K562 (cell line): Measurements from ENCODE around the gene PDZK1IP1. TPM values are rescaled to one million over a fixed set of nuclear protein-coding genes. Genes with fewer than 3 reads are reported as not detected.

Experiments used
- BHLHE40 ChIP-seq: IDR thresholded peaks from 2 replicates; pipeline ENCODE4 v1.6.1; 2011; ENCODE audit warnings: low read length, improper control_type of control experiment
- CREB5 ChIP-seq: fragments of 250-450 bp; sonication (Bioruptor Pico); IDR thresholded peaks from 2 replicates; pipeline ENCODE4 v1.5.0; 2020; ENCODE audit warnings: mild to moderate bottlenecking
- DACH1 ChIP-seq: fragments of 450-650 bp; IDR thresholded peaks from 2 replicates; pipeline ENCODE4 v1.6.1; 2018; ENCODE audit not compliant: partially characterized antibody
- DIDO1 ChIP-seq: fragments of 450-650 bp; IDR thresholded peaks from 2 replicates; pipeline ENCODE4 v1.6.1; 2016; ENCODE audit warnings: low read depth, missing biosample characterization, missing genetic modification characterization
- EP300 ChIP-seq: IDR thresholded peaks from 2 replicates; pipeline ENCODE4 v1.6.1; 2012; ENCODE audit warnings: low read length, improper control_type of control experiment
- ESRRA ChIP-seq: fragments of 450-650 bp; IDR thresholded peaks from 2 replicates; pipeline ENCODE4 v1.6.1; 2014; ENCODE audit warnings: low read depth, mild to moderate bottlenecking, moderate library complexity, borderline replicate concordance
- EZH2 ChIP-seq: IDR thresholded peaks from 2 replicates; pipeline ENCODE4 v1.6.1; 2012; ENCODE audit warnings: low read depth, mild to moderate bottlenecking, inconsistent platforms, low read length, borderline replicate concordance
- HMGN3 ChIP-seq: IDR thresholded peaks from 2 replicates; pipeline ENCODE4 v1.6.1; 2011; ENCODE audit warnings: borderline replicate concordance, low read depth, mild to moderate bottlenecking, mixed read lengths, low read length; ENCODE audit not compliant: insufficient read length; ENCODE audit errors: extremely low read depth
- JUN ChIP-seq, 2 experiments: sonication (generic) in 1 of 2; formaldehyde crosslinking in 1 of 2; IDR thresholded peaks; 2 replicates each; pipeline versions ENCODE4 v1.6.1 to v1.8.0; 2012 to 2022; ENCODE audit warnings: borderline replicate concordance in 2 of 2, mild to moderate bottlenecking in 2 of 2, improper control_type of control experiment in 1 of 2, low read depth in 1 of 2, low read length in 1 of 2, missing genetic modification reagents in 1 of 2
- NFYB ChIP-seq: IDR thresholded peaks from 2 replicates; pipeline ENCODE4 v1.6.1; 2011; ENCODE audit warnings: mild to moderate bottlenecking, moderate library complexity; ENCODE audit not compliant: insufficient read length; ENCODE audit errors: extremely low read depth
- POU5F1 ChIP-seq: fragments of 150-350 bp; IDR thresholded peaks from 2 replicates; pipeline ENCODE4 v1.6.1; 2014; ENCODE audit warnings: borderline replicate concordance, low read length, low read depth, mild to moderate bottlenecking; ENCODE audit not compliant: partially characterized antibody
- SIN3A ChIP-seq, 2 experiments: fragments of 150-350 bp in 1 of 2; IDR thresholded peaks; 2 replicates each; pipeline ENCODE4 v1.6.1; 2011 to 2016; ENCODE audit warnings: borderline replicate concordance in 2 of 2, low read depth in 2 of 2, low read length in 2 of 2, mild to moderate bottlenecking in 2 of 2, moderate library complexity in 2 of 2; ENCODE audit not compliant: control insufficient read depth in 1 of 2
- STAT5A ChIP-seq: IDR thresholded peaks from 2 replicates; pipeline ENCODE4 v1.6.1; 2012; ENCODE audit warnings: low read length, inconsistent platforms, borderline replicate concordance
- TBL1XR1 ChIP-seq, 2 experiments: IDR thresholded peaks; 2 replicates each; pipeline ENCODE4 v1.6.1; 2012; ENCODE audit warnings: improper control_type of control experiment in 2 of 2, low read length in 2 of 2, mild to moderate bottlenecking in 1 of 2
- USF2 ChIP-seq: sonication (generic); formaldehyde crosslinking; IDR thresholded peaks from 2 replicates; pipeline ENCODE4 v1.5.0; 2020; ENCODE audit warnings: missing genetic modification reagents
- ZBTB33 ChIP-seq: sonication (generic); formaldehyde crosslinking; IDR thresholded peaks from 2 replicates; pipeline ENCODE4 v1.8.1; 2023; ENCODE audit warnings: mild to moderate bottlenecking, missing genetic modification reagents
- ZNF134 ChIP-seq: fragments of 250-450 bp; sonication (Bioruptor Pico); conservative IDR thresholded peaks from 2 replicates; pipeline ENCODE4 v1.4.0; 2020
- ZNF311 ChIP-seq: fragments of 250-450 bp; sonication (Bioruptor Pico); IDR thresholded peaks from 2 replicates; pipeline ENCODE4 v1.4.0; 2020; ENCODE audit warnings: mild to moderate bottlenecking, moderate library complexity
- ZNF77 ChIP-seq: fragments of 250-450 bp; sonication (Bioruptor Pico); IDR thresholded peaks from 2 replicates; pipeline ENCODE4 v1.5.0; 2020
- polyA plus RNA-seq, 8 experiments: library from polyadenylated mRNA; depleted of rRNA in 4 of 8; stranded (reverse) in 5 of 8; unstranded in 3 of 8; fragments of >200 nt; fragmentation: Nextera tagmentation in 2 of 8; fragmentation: Illumina TruSeq in 1 of 8; extraction: Ambion mirVana in 2 of 8; extraction: Trizol in 1 of 8; gene quantifications; 2 replicates each; pipeline versions ENCODE4 v1.2.1 to v1.2.3, GENCODE V29; 2011 to 2014; ENCODE audit warnings: inconsistent platforms in 1 of 8, missing spikeins in 1 of 8
- total RNA-seq, 7 experiments: library from RNA; depleted of rRNA in 6 of 7; stranded (reverse); fragments of >200 nt in 6 of 7; fragmentation: Illumina TruSeq in 2 of 7; extraction: Trizol in 2 of 7; gene quantifications; 2 replicates each; pipeline versions ENCODE4 v1.2.1 to v1.2.3, GENCODE V29; 2011 to 2021; ENCODE audit warnings: low replicate concordance in 1 of 7
- TF ChIP-seq, protein P1 (sequence below): fragments of 450-650 bp; IDR thresholded peaks from 2 replicates; pipeline ENCODE4 v1.7.0; 2016; ENCODE audit warnings: borderline replicate concordance

PDZK1IP1 gene
- total and polyA plus RNA-seq, 9 of the 15 experiments (the other 6 are each of a cell fraction or from before 2014, with no cell fraction given), result 0.17 to 0.68 (median 0.53) TPM; not detected in 2

DNA sequence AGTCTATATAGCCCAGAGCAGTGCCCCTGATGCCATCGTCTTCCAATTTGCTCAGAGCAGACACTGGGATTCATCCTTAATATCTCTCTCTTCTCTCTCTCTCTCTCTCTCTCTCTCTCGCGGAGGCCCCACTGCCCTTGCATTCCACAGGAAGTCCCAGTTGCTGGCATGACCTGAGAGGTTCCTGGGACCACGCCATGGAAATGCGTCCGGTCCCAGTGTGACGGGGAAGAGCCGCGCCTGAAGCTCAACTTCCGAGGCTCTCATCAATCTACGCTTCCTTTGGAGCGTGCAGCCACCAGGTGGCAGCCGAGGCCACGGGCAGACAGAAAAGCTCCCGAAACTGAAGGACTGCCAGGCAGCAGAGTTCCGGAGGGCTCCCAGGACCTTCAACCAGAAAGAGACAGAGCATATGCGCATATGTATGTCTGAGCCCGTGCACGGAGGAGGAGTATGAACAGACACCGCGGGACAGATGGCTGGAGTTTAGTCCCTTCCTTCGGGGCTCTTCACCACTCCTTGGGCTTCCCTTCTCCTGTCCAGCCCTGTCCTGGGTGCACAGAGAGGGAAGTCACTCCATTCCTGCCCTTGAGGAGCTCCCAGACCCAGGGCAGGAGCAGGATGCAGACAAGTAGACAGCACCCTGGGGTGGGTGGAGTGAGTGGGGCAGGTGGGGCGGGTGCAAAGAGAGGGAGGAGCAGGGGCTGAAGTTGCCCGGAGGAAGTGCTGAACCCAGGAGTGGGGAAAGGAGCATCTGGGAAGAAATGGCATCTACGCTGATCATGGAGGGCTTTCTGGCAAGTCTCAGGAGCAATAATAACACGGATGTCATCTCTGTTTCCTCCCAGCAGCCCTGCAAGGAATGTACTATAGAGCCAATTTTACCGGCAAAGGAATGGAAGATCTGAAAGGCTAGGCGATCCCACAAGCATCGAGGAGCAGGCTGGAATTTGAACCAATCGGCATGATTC lies 10.5 kb downstream of the PDZK1IP1 start (continued):
- TF ChIP-seq ZBTB33 (CRISPR knock-in tag), result peak; percentile 53; the same call in 1 of the 2 replicates
- TF ChIP-seq EZH2, result no peak
- TF ChIP-seq BHLHE40, result peak; percentile 56
- no peak for TF ChIP-seq USF2 (CRISPR knock-in tag)
- TF ChIP-seq ESRRA, result peak; percentile 80
- no peak for TF ChIP-seq NFYB
- TF ChIP-seq ZNF134, result no peak
- TF ChIP-seq CREB5, result no peak
- no peak for TF ChIP-seq ZNF311 (CRISPR knock-in tag)
- peak in 1 of 2 experiments; percentile 43; a peak in 1 of 4 replicates for TF ChIP-seq SIN3A (IDR thresholded peaks at IDR 0.05; ENCODE audit: borderline replicate concordance in 2 of 2, control insufficient read depth in 1 of 2, low read depth in 2 of 2, low read length in 2 of 2)
- no peak for TF ChIP-seq DACH1
- no peak; the same call in 1 of the 2 replicates for TF ChIP-seq DIDO1 (tag)
- peak; percentile 54; the same call in 1 of the 2 replicates for TF ChIP-seq EP300
- peak in 1 of 2 experiments; percentile 96; a peak in 2 of 4 replicates for TF ChIP-seq TBL1XR1 (IDR thresholded peaks at IDR 0.05; ENCODE audit: low read length in 2 of 2)
- TF ChIP-seq STAT5A, result no peak
- TF ChIP-seq HMGN3, result no peak
- TF ChIP-seq JUN (IDR thresholded peaks at IDR 0.05; ENCODE audit: borderline replicate concordance, low read depth, low read length), result no peak
- no peak for TF ChIP-seq JUN (CRISPR knock-in tag; IDR thresholded peaks at IDR 0.05; ENCODE audit: borderline replicate concordance)
- TF ChIP-seq, protein P1, sequence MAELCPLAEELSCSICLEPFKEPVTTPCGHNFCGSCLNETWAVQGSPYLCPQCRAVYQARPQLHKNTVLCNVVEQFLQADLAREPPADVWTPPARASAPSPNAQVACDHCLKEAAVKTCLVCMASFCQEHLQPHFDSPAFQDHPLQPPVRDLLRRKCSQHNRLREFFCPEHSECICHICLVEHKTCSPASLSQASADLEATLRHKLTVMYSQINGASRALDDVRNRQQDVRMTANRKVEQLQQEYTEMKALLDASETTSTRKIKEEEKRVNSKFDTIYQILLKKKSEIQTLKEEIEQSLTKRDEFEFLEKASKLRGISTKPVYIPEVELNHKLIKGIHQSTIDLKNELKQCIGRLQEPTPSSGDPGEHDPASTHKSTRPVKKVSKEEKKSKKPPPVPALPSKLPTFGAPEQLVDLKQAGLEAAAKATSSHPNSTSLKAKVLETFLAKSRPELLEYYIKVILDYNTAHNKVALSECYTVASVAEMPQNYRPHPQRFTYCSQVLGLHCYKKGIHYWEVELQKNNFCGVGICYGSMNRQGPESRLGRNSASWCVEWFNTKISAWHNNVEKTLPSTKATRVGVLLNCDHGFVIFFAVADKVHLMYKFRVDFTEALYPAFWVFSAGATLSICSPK, result no peak
- TF ChIP-seq POU5F1, result no peak
- no peak for TF ChIP-seq ZNF77
